NCI-H510A treated with DMSO at 0.1 percent for 48 hours (cell line): Measurements from ENCODE around the gene IL27RA.

Experiments
- DNase-seq: peaks from one replicate; lab custom pipeline; 2025; lab: John Stamatoyannopoulos, UW

Gene IL27RA

GRCh38 chr19:14031719-14032480 is at the start of gene IL27RA:
IL27RA (plus strand) TSS chr19:14031762; CDS start chr19:14031873, 111 bp downstream.
- DNase-seq: peak; percentile 42

GRCh38 chr19:13981988-13982501 is 49.5 kb upstream of the IL27RA start:
- DNase-seq: peak; percentile 13

- no peak for DNase-seq
Measured at GRCh38 chr19:13982773-13983172, 48.8 kb upstream of the IL27RA start.

GRCh38 chr19:13983213-13983889 is 48.2 kb upstream of the IL27RA start:
- DNase-seq: peak; percentile 81

- DNase-seq: no peak
Measured at GRCh38 chr19:13984186-13984585, 47.4 kb upstream of the IL27RA start.

- peak; percentile 7 for DNase-seq
Measured at GRCh38 chr19:13984875-13985741, 46.5 kb upstream of the IL27RA start.

- DNase-seq: peak; percentile 46
Measured at GRCh38 chr19:13985771-13986347, 45.7 kb upstream of the IL27RA start.

- DNase-seq: peak; percentile 69
Measured at GRCh38 chr19:13986348-13986904, 45.1 kb upstream of the IL27RA start.

GRCh38 chr19:13987101-13987890 is 44.3 kb upstream of the IL27RA start:
- no peak for DNase-seq

GRCh38 chr19:13989487-13989886 is 42.1 kb upstream of the IL27RA start:
- DNase-seq: no peak

- DNase-seq: no peak
Measured at GRCh38 chr19:13990085-13990484, 41.5 kb upstream of the IL27RA start.

- no peak for DNase-seq
Measured at GRCh38 chr19:13992025-13992424, 39.5 kb upstream of the IL27RA start.

GRCh38 chr19:13993590-13994300 is 37.8 kb upstream of the IL27RA start:
- DNase-seq: no peak

- DNase-seq: no peak
Measured at GRCh38 chr19:13995017-13995728, 36.4 kb upstream of the IL27RA start.

GRCh38 chr19:13995878-13996765 is 35.4 kb upstream of the IL27RA start:
- DNase-seq: no peak

GRCh38 chr19:13996928-13997630 is 34.5 kb upstream of the IL27RA start:
- DNase-seq: no peak

GRCh38 chr19:13997631-13997962 is 34.0 kb upstream of the IL27RA start:
- DNase-seq: no peak

- DNase-seq: no peak
Measured at GRCh38 chr19:13998426-13998825, 33.1 kb upstream of the IL27RA start.
